ENCODE data around the gene PLAAT2.
"Not testable (repeated sequence)": the region's sequence is repeated elsewhere in the genome, so short reads cannot be mapped to it uniquely, and the experiment has no call there.

The PLAAT2 gene

DNA sequence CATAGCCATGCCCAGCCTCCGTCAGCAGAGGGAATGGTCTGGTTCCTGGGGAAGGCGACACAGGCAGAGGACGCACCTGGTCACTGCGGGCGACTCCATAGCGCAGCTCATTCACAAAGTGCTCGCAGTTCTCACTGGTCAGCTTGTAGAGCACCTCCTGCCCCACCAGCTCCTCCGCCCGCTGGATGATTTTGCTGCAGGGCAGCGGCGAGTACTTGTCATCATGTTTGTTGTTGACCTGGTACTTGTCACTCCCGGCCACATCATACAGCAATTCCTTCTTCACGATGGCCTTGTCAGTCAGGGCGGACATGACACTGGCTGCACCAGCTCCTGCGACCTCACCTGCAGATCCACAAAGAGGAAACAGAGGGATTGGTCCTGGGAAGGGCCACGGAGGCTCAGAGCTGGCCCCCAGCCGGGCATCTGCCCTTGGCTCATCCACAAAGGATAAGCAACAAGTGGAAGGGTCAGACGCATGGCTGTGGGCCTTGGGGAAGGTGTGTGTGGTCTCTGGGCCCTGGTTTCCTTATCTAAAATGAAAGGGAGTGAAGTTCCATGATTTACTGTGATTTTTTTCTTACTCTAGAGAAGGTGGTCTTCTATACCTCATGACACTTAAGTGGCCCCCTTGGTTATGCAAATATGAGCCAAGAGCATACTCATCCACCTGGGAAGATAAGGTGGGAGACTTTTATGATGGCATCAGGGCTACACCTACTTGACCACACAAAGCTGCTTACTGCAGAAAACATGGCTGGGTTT, 27.0 kb upstream of the PLAAT2 start:
- Mint-ChIP-seq H3K4me1 (ENCODE audit: low read depth) (no peaks in the 10 kb centered on the region), H3K27ac (no peak overlapping the region), H3K9me3 (ENCODE audit: low read depth) (no peaks in the 10 kb centered on the region), H3K4me3 (no peak overlapping the region), H3K36me3 (peaks cover 12% of the 10 kb centered on the region), H3K27me3 (no peaks in the 10 kb centered on the region)

- Mint-ChIP-seq H3K27me3 (no peaks in the 10 kb centered on the region), H3K27ac (no peak overlapping the region), H3K4me1 (ENCODE audit: low read depth) (no peaks in the 10 kb centered on the region), H3K36me3 (peaks cover 12% of the 10 kb centered on the region), H3K4me3 (no peak overlapping the region), H3K9me3 (ENCODE audit: low read depth) (no peaks in the 10 kb centered on the region)
Observed at GRCh38 chr11:63589000-63589399, 25.8 kb upstream of the PLAAT2 start.

DNA sequence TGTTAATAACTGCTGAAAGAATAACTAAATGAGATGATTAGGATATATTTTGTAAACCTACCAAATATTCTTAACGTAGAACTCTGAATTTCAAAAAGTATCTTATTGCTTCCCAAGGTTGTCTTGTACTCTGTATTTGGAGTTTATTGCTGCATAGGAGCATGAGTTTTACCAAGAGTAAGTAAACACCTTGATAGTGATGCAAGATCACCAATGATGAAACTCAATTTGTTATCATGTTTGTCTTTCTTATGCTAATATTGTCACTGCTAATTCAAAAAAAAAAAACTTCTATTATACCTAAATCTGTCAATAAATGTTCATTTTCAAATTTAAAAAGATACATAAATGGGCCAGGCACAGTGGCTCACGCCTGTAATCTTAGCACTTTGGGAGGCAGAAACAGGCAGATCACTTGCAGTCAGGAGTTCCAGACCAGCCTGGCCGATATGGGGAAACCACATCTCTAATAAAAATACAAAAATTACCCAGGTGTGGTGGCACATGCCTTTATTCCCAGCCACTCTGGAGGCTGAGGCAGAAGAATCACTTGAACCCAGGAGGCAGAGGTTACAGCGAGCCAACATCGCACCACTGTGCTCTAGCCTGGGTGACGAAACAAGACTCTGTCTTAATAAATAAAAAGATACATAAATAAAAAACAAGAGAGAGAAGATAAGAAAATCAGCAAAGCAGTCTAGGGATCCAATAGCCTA, 23.4 kb upstream of the PLAAT2 start:
- Mint-ChIP-seq H3K27ac (no peak overlapping the region), H3K27me3 (no peaks in the 10 kb centered on the region), H3K36me3 (peaks cover 23% of the 10 kb centered on the region), H3K4me3 (no peak overlapping the region), H3K4me1 (ENCODE audit: low read depth) (peaks cover 19% of the 10 kb centered on the region), H3K9me3 (ENCODE audit: low read depth) (peaks cover 6% of the 10 kb centered on the region)

DNA sequence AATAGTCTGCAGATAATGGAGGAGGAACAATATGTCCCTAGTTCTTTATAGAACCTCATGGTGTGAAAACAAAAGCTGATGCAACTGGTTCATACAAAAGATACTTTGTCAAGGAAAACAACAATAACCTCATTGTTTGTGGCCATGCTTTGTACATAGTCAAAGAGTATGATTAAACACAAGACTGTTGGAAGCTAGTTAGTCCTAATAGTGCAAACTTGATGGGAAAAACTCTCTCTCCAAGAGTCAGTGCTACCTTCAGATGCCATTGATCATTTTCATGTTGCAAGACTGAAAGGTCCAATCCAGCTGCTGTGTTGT, 20.1 kb upstream of the PLAAT2 start:
- no peak overlapping the region for H3K4me3 Mint-ChIP-seq
- H3K4me1 Mint-ChIP-seq (ENCODE audit: low read depth), result peaks cover 19% of the 10 kb centered on the region
- peaks cover 13% of the 10 kb centered on the region for H3K9me3 Mint-ChIP-seq (ENCODE audit: low read depth)
- H3K36me3 Mint-ChIP-seq, result peaks cover 27% of the 10 kb centered on the region
- no peaks in the 10 kb centered on the region for H3K27me3 Mint-ChIP-seq
- peak overlapping the region; percentile 34 for H3K27ac Mint-ChIP-seq

DNA sequence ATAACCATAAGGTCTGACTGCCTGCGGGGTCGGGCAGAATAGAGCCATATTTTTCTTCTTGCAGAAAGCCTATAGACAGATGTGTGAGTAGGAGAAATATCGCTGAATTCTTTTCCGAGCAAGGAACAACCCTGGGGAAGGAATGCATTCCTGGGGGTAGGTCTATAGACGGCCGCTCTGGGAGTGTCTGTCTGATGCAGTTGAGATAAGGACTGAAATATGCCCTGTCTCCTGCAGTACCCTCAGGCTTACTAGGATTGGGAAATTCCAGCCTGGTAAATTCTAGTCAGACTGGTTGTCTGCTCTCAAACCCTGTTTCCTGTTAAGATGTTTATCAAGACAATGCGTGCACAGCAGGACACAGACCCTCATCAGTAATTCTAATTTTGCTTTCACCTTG, 18.0 kb upstream of the PLAAT2 start:
- H3K4me3 Mint-ChIP-seq, H3K27me3 Mint-ChIP-seq, H3K27ac Mint-ChIP-seq: not testable (repeated sequence)
- peaks cover 19% of the 10 kb centered on the region for H3K4me1 Mint-ChIP-seq (ENCODE audit: low read depth)
- peaks cover 13% of the 10 kb centered on the region for H3K9me3 Mint-ChIP-seq (ENCODE audit: low read depth)
- H3K36me3 Mint-ChIP-seq, result peaks cover 26% of the 10 kb centered on the region

DNA sequence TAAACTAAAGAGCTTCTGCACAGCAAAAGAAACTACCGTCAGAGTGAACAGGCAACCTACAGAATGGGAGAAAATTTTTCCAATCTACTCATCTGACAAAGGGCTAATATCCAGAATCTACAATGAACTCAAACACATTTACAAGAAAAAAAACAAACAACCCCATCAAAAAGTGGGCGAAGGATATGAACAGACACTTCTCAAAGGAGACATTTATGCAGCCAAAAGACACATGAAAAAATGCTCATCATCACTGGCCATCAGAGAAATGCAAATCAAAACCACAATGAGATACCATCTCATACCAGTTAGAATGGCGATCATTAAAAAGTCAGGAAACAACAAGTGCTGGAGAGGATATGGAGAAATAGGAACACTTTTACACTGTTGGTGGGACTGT, 15.7 kb upstream of the PLAAT2 start:
- H3K4me1 Mint-ChIP-seq (ENCODE audit: low read depth), result peaks cover 37% of the 10 kb centered on the region
- H3K9me3 Mint-ChIP-seq (ENCODE audit: low read depth), result peaks cover 13% of the 10 kb centered on the region
- not testable (repeated sequence) for H3K27ac Mint-ChIP-seq, H3K4me3 Mint-ChIP-seq, H3K27me3 Mint-ChIP-seq
- peaks cover 21% of the 10 kb centered on the region for H3K36me3 Mint-ChIP-seq

- peak overlapping the region; percentile 85 for H3K27ac Mint-ChIP-seq
- no peaks in the 10 kb centered on the region for H3K27me3 Mint-ChIP-seq
- peaks cover 28% of the 10 kb centered on the region for H3K4me1 Mint-ChIP-seq (ENCODE audit: low read depth)
Observed at GRCh38 chr11:63574856-63575602, 11.8 kb upstream of the PLAAT2 start.

DNA sequence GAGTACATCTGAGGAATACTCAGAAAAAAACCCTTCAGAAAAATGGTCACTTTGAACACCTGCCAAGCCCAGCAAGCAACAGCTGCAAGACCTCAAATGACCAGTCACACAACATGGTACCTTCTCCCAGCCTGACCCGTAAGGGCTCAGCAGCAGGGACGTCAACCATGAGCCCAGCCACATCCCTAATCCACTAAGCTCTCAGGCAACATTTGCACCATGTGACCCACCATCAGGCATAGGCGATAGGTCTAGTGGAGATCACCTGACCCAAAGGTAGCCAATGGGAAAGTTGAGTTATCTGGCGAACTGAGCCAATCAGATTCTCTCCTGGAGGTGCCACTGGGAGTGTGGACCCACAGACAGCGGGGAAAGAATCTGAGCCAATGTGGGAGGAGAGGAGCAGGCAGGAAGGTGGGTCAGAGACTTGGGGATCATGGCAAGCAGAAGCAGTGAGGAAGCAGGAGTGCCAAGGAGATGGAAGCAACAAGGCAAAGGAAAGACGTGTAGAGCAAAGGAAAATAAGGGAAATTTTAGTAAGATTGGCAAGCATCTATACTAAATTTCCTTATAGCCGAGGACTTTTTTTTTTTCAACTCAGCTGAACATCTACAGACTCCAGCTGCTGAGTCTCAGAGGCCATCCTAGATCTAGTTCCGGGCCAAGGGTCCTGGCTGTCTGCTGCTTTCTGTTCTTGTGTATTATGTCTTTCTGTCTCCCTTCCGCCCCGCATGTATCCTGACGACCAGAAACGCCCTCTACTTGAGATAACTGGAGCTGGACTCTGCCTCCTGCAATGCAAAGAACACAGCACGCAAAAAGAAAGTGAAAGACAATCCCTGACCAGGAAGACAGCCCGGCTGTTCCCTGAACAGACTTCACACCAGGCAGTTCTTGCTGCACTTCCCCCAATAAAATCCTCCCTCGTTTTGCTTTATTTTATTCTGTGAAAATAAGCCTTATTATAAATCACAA, 11.0 kb upstream of the PLAAT2 start:
- H3K9me3 Mint-ChIP-seq (ENCODE audit: low read depth), result no peaks in the 10 kb centered on the region
- H3K4me3 Mint-ChIP-seq, result peak overlapping the region; percentile 85
- peaks cover 30% of the 10 kb centered on the region for H3K4me1 Mint-ChIP-seq (ENCODE audit: low read depth)
- peaks cover 4% of the 10 kb centered on the region for H3K36me3 Mint-ChIP-seq
- H3K27me3 Mint-ChIP-seq, result no peaks in the 10 kb centered on the region
- peak overlapping the region; percentile 85 for H3K27ac Mint-ChIP-seq

More at GRCh38 chr11:63574856-63575602, 11.8 kb upstream of the PLAAT2 start:
- Mint-ChIP-seq H3K9me3 (ENCODE audit: low read depth) (no peaks in the 10 kb centered on the region), H3K4me3 (peak overlapping the region; percentile 85), H3K36me3 (peaks cover 4% of the 10 kb centered on the region)

DNA sequence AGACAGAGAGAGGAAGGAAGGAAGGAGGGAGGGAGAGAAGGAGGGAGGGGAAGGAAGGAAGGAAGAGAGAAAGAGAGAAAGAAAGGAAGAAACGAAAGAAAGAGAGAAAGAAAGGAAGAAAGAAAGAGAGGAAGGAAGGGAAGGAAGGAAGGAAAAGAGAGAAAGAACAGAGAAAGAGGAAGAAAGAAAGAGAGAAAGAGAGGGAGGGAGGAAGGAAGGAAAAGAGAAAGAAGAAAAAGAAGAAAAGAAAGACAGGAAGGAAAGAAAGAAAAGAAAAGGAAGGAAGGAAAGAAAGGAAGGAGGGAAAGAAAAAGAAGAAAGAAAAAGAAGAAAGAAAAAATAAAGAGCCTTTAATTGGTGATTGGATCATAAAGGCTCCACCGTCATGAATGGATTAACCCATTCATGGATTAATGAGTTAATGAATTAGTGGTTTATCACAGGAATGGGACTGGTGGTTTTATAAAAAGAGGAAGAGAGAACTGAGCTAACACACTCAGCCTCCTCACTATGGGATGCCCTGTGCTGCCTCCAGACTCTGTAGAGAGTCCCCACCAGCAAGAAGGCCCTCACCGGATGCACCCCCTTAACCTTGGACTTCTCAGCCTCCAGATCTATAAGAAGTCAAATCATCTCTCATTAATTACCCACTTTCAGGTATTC, 9.0 kb upstream of the PLAAT2 start:
- Mint-ChIP-seq H3K36me3 (peaks cover 2% of the 10 kb centered on the region), H3K4me1 (ENCODE audit: low read depth) (peaks cover 42% of the 10 kb centered on the region), H3K27ac (no peak overlapping the region), H3K9me3 (ENCODE audit: low read depth) (no peaks in the 10 kb centered on the region), H3K4me3 (no peak overlapping the region), H3K27me3 (no peaks in the 10 kb centered on the region)

- H3K4me3 Mint-ChIP-seq, result no peak overlapping the region
Observed at GRCh38 chr11:63569570-63569969, 6.4 kb upstream of the PLAAT2 start.

GRCh38 chr11:63567044-63567840, 4.1 kb upstream of the PLAAT2 start:
- H3K9me3 Mint-ChIP-seq (ENCODE audit: low read depth), result no peaks in the 10 kb centered on the region
- H3K27ac Mint-ChIP-seq, result peak overlapping the region; percentile 79
- H3K4me3 Mint-ChIP-seq, result peak overlapping the region; percentile 6
- H3K4me1 Mint-ChIP-seq (ENCODE audit: low read depth), result peaks cover 42% of the 10 kb centered on the region
- H3K27me3 Mint-ChIP-seq, result no peaks in the 10 kb centered on the region
- no peaks in the 10 kb centered on the region for H3K36me3 Mint-ChIP-seq

More at GRCh38 chr11:63569570-63569969, 6.4 kb upstream of the PLAAT2 start:
- Mint-ChIP-seq H3K4me1 (ENCODE audit: low read depth) (peaks cover 44% of the 10 kb centered on the region), H3K27me3 (no peaks in the 10 kb centered on the region), H3K27ac (no peak overlapping the region), H3K36me3 (no peaks in the 10 kb centered on the region), H3K9me3 (ENCODE audit: low read depth) (no peaks in the 10 kb centered on the region)

DNA sequence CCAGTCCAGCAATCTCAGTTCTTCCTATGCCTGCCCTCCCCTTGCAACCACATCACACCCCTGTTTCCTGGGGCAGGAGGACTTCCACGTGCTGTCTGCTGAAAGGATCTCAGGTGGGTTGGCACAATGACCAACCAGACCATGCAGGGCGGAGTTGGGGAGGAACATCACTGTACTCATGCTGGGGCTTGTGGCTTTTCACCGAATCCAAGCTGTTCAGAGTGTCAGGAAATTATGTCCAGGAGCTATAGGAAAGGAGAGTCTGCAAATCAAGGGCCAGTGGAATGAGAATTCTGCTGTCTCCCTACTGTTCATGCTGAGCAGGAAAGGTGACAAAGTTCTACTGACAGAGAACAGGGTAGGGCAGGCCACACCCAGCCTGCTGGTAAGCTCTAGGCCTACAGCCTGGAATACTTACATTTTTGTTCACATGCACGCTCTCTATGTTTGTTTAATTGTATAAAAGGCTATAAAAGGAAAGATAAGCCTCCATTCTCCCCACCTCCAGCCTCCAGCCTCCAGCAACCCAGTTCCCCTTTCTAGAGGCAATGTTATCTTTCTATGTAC, 1.7 kb upstream of the PLAAT2 start:
- H3K4me3 Mint-ChIP-seq, result no peak overlapping the region
- no peaks in the 10 kb centered on the region for H3K9me3 Mint-ChIP-seq (ENCODE audit: low read depth)
- no peaks in the 10 kb centered on the region for H3K36me3 Mint-ChIP-seq
- no peak overlapping the region for H3K27ac Mint-ChIP-seq
- H3K4me1 Mint-ChIP-seq (ENCODE audit: low read depth), result peaks cover 57% of the 10 kb centered on the region
- H3K27me3 Mint-ChIP-seq, result no peaks in the 10 kb centered on the region

All from activated naive CD8-positive, alpha-beta T cell (primary cell).